Measurements from ENCODE around the gene ARHGAP26. TPM values are rescaled to one million over a fixed set of nuclear protein-coding genes. Genes with fewer than 3 reads are reported as not detected.

ARHGAP26 gene
- total RNA-seq, 1 experiment from 2014 or later, result 54.3 TPM

- CTCF ChIA-PET, result interaction anchor here (0.6 to 1.8 kb wide), 12 partner anchors 9 to 778 kb away, joined by 3 to 6 read pairs (median 4); no protein-coding TSS in a partner anchor
- no peaks in the 10 kb centered on the region for H3K27me3 Mint-ChIP-seq (ENCODE audit: insufficient read depth, unreplicated experiment)
- POLR2A ChIA-PET, result interaction anchor here (0.6 to 4.4 kb wide), 48 partner anchors 10 to 318 kb away, joined by 3 to 44 read pairs (median 4); partner anchors contain the start of gene NR3C1
- DNase-seq (ENCODE audit: unreplicated experiment), result peak; percentile 99
- no peak overlapping the region for H3K4me3 Mint-ChIP-seq (ENCODE audit: unreplicated experiment)
- TF ChIP-seq CTCF (IDR thresholded peaks at IDR 0.05; ENCODE audit: unreplicated experiment), result no peak
- TSS peak; percentile 50 for BruUV-seq (replicated peaks)
- H3K9me3 Mint-ChIP-seq (ENCODE audit: unreplicated experiment), result no peaks in the 10 kb centered on the region
- peak overlapping the region; percentile 86 for H3K27ac Mint-ChIP-seq (ENCODE audit: low read depth, unreplicated experiment)
- no peaks in the 10 kb centered on the region for H3K36me3 Mint-ChIP-seq (ENCODE audit: insufficient read depth, unreplicated experiment)
- intact Hi-C loops (cut with micrococcal nuclease), result loop anchor here (1.0 to 10.0 kb wide), 6 partner anchors 28 to 253 kb away; no protein-coding TSS in a partner anchor
- H3K4me1 Mint-ChIP-seq (ENCODE audit: insufficient read depth, unreplicated experiment), result peaks cover 16% of the 10 kb centered on the region
Measured at GRCh38 chr5:143177263-143177983, 407.2 kb downstream of the ARHGAP26 start.

- Mint-ChIP-seq H3K4me1 (ENCODE audit: insufficient read depth, unreplicated experiment) (peaks cover 22% of the 10 kb centered on the region), H3K27me3 (ENCODE audit: insufficient read depth, unreplicated experiment) (no peaks in the 10 kb centered on the region), H3K36me3 (ENCODE audit: insufficient read depth, unreplicated experiment) (peaks cover 4% of the 10 kb centered on the region), H3K27ac (ENCODE audit: low read depth, unreplicated experiment) (peak overlapping the region; percentile 39), H3K4me3 (ENCODE audit: unreplicated experiment) (no peak overlapping the region), H3K9me3 (ENCODE audit: unreplicated experiment) (no peaks in the 10 kb centered on the region)
- TF ChIP-seq CTCF (IDR thresholded peaks at IDR 0.05; ENCODE audit: unreplicated experiment), result no peak
- intact Hi-C loops (cut with micrococcal nuclease), result loop anchor here (10.0 kb wide), 1 partner anchor 254 kb away; no protein-coding TSS in a partner anchor
- ChIA-PET CTCF (interaction anchor here (0.6 to 1.7 kb wide), 4 partner anchors 8 to 177 kb away, joined by 3 to 5 read pairs (median 4); no protein-coding TSS in a partner anchor), POLR2A (interaction anchor here (0.5 to 4.4 kb wide), 7 partner anchors 8 to 226 kb away, joined by 3 to 44 read pairs (median 18); partner anchors contain the start of gene NR3C1)
- BruUV-seq (replicated peaks), result no TSS peak
- no peak for DNase-seq (ENCODE audit: unreplicated experiment)
Measured at GRCh38 chr5:143179126-143179740, 409.1 kb downstream of the ARHGAP26 start.

GRCh38 chr5:143180751-143181150, 410.6 kb downstream of the ARHGAP26 start:
- POLR2A ChIA-PET, result interaction anchor here (0.6 to 1.4 kb wide), 2 partner anchors 14 to 21 kb away, joined by 3 read pairs; no protein-coding TSS in a partner anchor
- no peak for DNase-seq (ENCODE audit: unreplicated experiment)
- Mint-ChIP-seq H3K4me1 (ENCODE audit: insufficient read depth, unreplicated experiment) (peaks cover 22% of the 10 kb centered on the region), H3K27ac (ENCODE audit: low read depth, unreplicated experiment) (no peak overlapping the region), H3K4me3 (ENCODE audit: unreplicated experiment) (no peak overlapping the region), H3K27me3 (ENCODE audit: insufficient read depth, unreplicated experiment) (no peaks in the 10 kb centered on the region), H3K36me3 (ENCODE audit: insufficient read depth, unreplicated experiment) (peaks cover 4% of the 10 kb centered on the region), H3K9me3 (ENCODE audit: unreplicated experiment) (no peaks in the 10 kb centered on the region)
- no peak for TF ChIP-seq CTCF (IDR thresholded peaks at IDR 0.05; ENCODE audit: unreplicated experiment)
- CTCF ChIA-PET, result no interaction called here
- intact Hi-C loops (cut with micrococcal nuclease), result no loop called here
- BruUV-seq (replicated peaks), result no TSS peak

- Mint-ChIP-seq H3K9me3 (ENCODE audit: unreplicated experiment) (no peaks in the 10 kb centered on the region), H3K27ac (ENCODE audit: low read depth, unreplicated experiment) (no peak overlapping the region), H3K36me3 (ENCODE audit: insufficient read depth, unreplicated experiment) (peaks cover 4% of the 10 kb centered on the region), H3K27me3 (ENCODE audit: insufficient read depth, unreplicated experiment) (no peaks in the 10 kb centered on the region), H3K4me1 (ENCODE audit: insufficient read depth, unreplicated experiment) (peaks cover 21% of the 10 kb centered on the region), H3K4me3 (ENCODE audit: unreplicated experiment) (no peak overlapping the region)
- no peak for TF ChIP-seq CTCF (IDR thresholded peaks at IDR 0.05; ENCODE audit: unreplicated experiment)
- BruUV-seq (replicated peaks), result no TSS peak
- CTCF ChIA-PET, result no interaction called here
- intact Hi-C loops (cut with micrococcal nuclease), result no loop called here
- POLR2A ChIA-PET, result interaction anchor here (0.6 to 1.4 kb wide), 3 partner anchors 14 to 23 kb away, joined by 3 read pairs; no protein-coding TSS in a partner anchor
- no peak for DNase-seq (ENCODE audit: unreplicated experiment)
Measured at GRCh38 chr5:143181173-143181572, 411.0 kb downstream of the ARHGAP26 start.

Measured in MCF 10A (cell line).